ENCODE results near the gene TLE2. TPM values are rescaled to one million over a fixed set of nuclear protein-coding genes. Genes with fewer than 3 reads are reported as not detected.

TLE2 gene
- total RNA-seq, 1 experiment from 2014 or later, result 3.1 TPM

DNA sequence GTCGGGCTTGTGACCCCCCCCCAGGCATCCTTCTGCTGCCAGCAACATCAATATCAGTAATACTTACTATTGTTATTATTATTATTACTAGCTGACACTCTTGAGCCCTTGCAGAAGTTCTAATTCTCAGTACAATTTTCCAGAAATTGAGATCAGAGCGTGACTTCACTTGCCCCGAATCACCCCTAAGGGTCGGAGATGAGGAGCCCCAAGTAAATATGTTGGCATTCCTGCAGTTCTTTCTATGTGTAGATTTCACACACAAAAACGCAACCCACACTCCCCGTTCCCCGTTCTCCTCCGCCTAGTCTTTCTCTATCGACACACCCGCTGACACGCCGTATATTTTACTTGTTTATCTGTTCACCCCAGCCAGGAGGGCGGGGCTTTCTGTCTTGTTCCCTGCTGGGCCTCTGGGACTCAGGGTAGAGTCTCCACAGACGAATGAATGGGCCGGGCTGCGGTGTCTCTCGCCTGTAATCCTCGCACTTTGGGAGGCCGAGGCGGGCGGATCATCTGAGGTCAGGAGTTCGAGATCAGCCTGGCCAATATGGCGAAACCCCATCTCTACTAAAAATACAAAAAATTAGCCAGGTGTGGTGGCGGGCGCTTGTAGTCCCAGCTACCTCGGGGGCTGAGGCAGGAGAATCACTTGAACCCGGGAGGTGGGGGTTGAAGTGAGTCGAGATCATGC, 18.6 kb upstream of the TLE2 start:
- no peaks in the 10 kb centered on the region for H3K79me2 ChIP-seq (ENCODE audit: insufficient read depth, low read length)
- DNase-seq, result peak; percentile 85
- no peak overlapping the region for H3K9ac ChIP-seq (ENCODE audit: extremely low read depth, insufficient read length, low read length)
- no peak overlapping the region for H2BK120ac ChIP-seq (ENCODE audit: low read depth, low read length, poor library complexity, severe bottlenecking)
- H3K23me2 ChIP-seq (ENCODE audit: insufficient read length, low read depth, low read length, poor library complexity, severe bottlenecking), result peaks cover 7% of the 10 kb centered on the region
- peak overlapping the region in 2 of 3 experiments; percentile 36 to 96; a peak in 4 of 7 replicates for H3K27ac Mint-ChIP-seq
- H3K23ac ChIP-seq (ENCODE audit: insufficient read length, low read depth, low read length), result no peak overlapping the region
- H2AFZ ChIP-seq (ENCODE audit: low read length), result no peak overlapping the region
- H3K9me3 ChIP-seq (ENCODE audit: control insufficient read depth, low read depth, low read length), result no peaks in the 10 kb centered on the region
- H3K27me3 ChIP-seq (ENCODE audit: insufficient read depth, low read length), result no peaks in the 10 kb centered on the region
- H3K9me3 Mint-ChIP-seq, result peaks cover 0 to 3% of the 10 kb centered on the region in 2 experiments; a peak in 2 of 5 replicates
- H3K79me1 ChIP-seq (ENCODE audit: insufficient read depth, low read depth, low read length, poor library complexity, severe bottlenecking), result no peaks in the 10 kb centered on the region
- H2BK12ac ChIP-seq (ENCODE audit: insufficient read length, low read depth, low read length), result no peak overlapping the region
- H3K14ac ChIP-seq (ENCODE audit: insufficient read depth, low read length), result no peak overlapping the region
- peak overlapping the region; percentile 59 for H3K4me2 ChIP-seq (ENCODE audit: insufficient read depth, insufficient read length, low read length)
- H3K4me1 Mint-ChIP-seq, result peaks cover 11 to 22% of the 10 kb centered on the region in 2 experiments
- peaks cover 0 to under 1% (median 0%) of the 10 kb centered on the region in 3 experiments; a peak in 2 of 7 replicates for H3K36me3 Mint-ChIP-seq (ENCODE audit: insufficient read depth in 1 of 3, low read depth in 3 of 3)
- H3K27ac ChIP-seq (ENCODE audit: insufficient read length, low read depth, low read length), result no peak overlapping the region
- peaks cover 52% of the 10 kb centered on the region for H3K27me3 Mint-ChIP-seq (ENCODE audit: low read depth)
- no peak overlapping the region for H3K56ac ChIP-seq (ENCODE audit: insufficient read length, low read depth, low read length)
- H3K4me1 ChIP-seq (ENCODE audit: insufficient read depth, low read length), result peaks cover 1% of the 10 kb centered on the region; the same call in 1 of the 2 replicates
- no peak overlapping the region for H3K4ac ChIP-seq (ENCODE audit: low read depth, low read length)
- H3T11ph ChIP-seq (ENCODE audit: low read length), result no peak overlapping the region
- no peak overlapping the region for H2BK20ac ChIP-seq (ENCODE audit: low read depth, low read length, poor library complexity, severe bottlenecking)
- H3K4me3 Mint-ChIP-seq, result peak overlapping the region; percentile 56 to 87
- no peak overlapping the region for H2BK5ac ChIP-seq (ENCODE audit: insufficient read length, low read length)
- no CpG with 5 or more reads among the region's 28 CpGs for WGBS (ENCODE audit: extremely low coverage, insufficient read length, low lambda C conversion rate)
- H4K5ac ChIP-seq (ENCODE audit: insufficient read length, low read depth, low read length), result no peak overlapping the region
- no peaks in the 10 kb centered on the region for H4K20me1 ChIP-seq (ENCODE audit: control insufficient read depth, insufficient read depth, insufficient read length)
- no peak overlapping the region for H4K8ac ChIP-seq (replicated peaks; ENCODE audit: insufficient read length, low read depth, low read length)
- TF ChIP-seq, protein P1, sequence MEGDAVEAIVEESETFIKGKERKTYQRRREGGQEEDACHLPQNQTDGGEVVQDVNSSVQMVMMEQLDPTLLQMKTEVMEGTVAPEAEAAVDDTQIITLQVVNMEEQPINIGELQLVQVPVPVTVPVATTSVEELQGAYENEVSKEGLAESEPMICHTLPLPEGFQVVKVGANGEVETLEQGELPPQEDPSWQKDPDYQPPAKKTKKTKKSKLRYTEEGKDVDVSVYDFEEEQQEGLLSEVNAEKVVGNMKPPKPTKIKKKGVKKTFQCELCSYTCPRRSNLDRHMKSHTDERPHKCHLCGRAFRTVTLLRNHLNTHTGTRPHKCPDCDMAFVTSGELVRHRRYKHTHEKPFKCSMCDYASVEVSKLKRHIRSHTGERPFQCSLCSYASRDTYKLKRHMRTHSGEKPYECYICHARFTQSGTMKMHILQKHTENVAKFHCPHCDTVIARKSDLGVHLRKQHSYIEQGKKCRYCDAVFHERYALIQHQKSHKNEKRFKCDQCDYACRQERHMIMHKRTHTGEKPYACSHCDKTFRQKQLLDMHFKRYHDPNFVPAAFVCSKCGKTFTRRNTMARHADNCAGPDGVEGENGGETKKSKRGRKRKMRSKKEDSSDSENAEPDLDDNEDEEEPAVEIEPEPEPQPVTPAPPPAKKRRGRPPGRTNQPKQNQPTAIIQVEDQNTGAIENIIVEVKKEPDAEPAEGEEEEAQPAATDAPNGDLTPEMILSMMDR (conservative IDR thresholded peaks at IDR 0.05), result no peak
- H3K18ac ChIP-seq (ENCODE audit: insufficient read length, low read depth, low read length), result no peak overlapping the region
- no peak overlapping the region for H4K91ac ChIP-seq (ENCODE audit: insufficient read length, low read depth, low read length)
- no peak overlapping the region for H2AK5ac ChIP-seq (ENCODE audit: insufficient read length, low read length)
- no peak overlapping the region for H2BK15ac ChIP-seq (ENCODE audit: low read depth, low read length)

Data from H9 (cell line).